NT2/D1 (cell line): Measurements from ENCODE around the gene USP5.

Experiments
- YY1 ChIP-seq: IDR thresholded peaks from 2 replicates; pipeline ENCODE4 v1.6.1; 2011; ENCODE audit not compliant: insufficient read length, insufficient read depth
- ZNF274 ChIP-seq: IDR thresholded peaks from 2 replicates; pipeline ENCODE4 v1.6.1; 2011; ENCODE audit warnings: mild to moderate bottlenecking, low read depth, low read length

GRCh38 chr12:6852651-6853354 is 853 bp downstream of the USP5 start:
- TF ChIP-seq YY1 = no peak
- TF ChIP-seq ZNF274 = no peak
